ENCODE results near the gene CDC45. TPM values are rescaled to one million over a fixed set of nuclear protein-coding genes. Genes with fewer than 3 reads are reported as not detected.

CDC45 gene
- total and polyA plus RNA-seq, 11 donors = 0.15 to 3.1 (median 0.32) TPM; not detected in 4

DNA sequence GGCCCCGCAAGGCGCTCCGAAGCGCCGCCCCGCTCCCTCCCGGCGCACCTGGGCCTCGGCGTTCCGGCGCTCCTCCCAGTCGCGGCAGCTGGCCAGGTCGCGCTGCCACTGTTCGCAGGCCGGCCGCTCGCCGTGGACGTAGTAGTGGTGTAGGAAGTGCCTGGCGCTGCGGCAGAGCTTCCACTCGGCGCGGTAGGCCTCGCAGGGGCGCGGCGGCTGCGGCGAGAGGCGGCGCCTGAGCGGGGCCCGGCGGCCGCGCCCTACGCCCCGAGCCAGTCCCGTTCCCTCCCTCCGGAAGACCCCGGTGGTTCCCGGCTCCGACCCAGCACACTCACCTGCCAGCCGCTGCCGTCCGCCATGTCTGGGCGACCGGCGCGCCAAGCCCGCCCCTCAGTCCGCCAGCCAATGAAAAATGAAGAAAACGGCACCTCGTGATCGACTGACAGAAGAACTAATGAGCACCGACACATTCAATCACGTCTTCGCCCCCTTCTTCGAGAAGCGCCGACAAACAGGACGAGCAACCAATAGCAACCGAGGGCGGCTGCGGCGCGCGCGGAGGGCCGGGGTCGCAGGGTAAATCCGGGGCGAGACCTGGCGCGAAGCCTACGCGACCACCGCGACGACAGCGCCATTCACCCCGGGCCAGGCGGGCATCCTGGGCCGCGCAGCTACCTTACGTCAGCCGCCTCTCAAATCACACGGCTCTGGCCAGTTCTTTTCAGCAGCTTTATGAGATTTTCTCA lies 32.2 kb upstream of the CDC45 start, which contains the start of gene C22orf39:
TSS of gene C22orf39 (minus strand) at position 382 of the 746 bp plus-strand sequence. CDS start at position 359, 23 bp downstream.
- ATAC-seq (peak; percentile 84 to 97 (median 94)), DNase-seq (peak; percentile 91 to 92 (median 92))
- Histone ChIP-seq H3K27me3 (no peaks in the 10 kb centered on the region), H3K9me3 (no peaks in the 10 kb centered on the region), H3K4me1 (peaks cover 2 to 55% (median 33%) of the 10 kb centered on the region in 12 donors), H3K4me3 (peak within 1 kb of the TSS; percentile 73 to 99 (median 91)), H3K27ac (peak within 1 kb of the TSS; percentile 76 to 97 (median 91)), H3K36me3 (peaks cover 0 to 52% (median 40%) of the 10 kb centered on the region in 9 donors)
- 0 to 1% (median 0%) methylated on average over 44 to 92 of the region's 92 CpGs for WGBS, 4 donors
- intact Hi-C loops (cut with DNase I) = loop anchor here in 4 of 10 donors (1.0 to 10.0 kb wide), 4 partner anchors 15 to 153 kb away; partner anchors contain the start of genes MRPL40 (in 2 of the 4), CDC45 (in 1 of the 4), CLTCL1 (in 1 of the 4) and UFD1 (in 1 of the 4)
- peak in 1 of 2 donors; percentile 88 for TF ChIP-seq POLR2A (IDR thresholded peaks at IDR 0.05)
- TF ChIP-seq, protein P1, sequence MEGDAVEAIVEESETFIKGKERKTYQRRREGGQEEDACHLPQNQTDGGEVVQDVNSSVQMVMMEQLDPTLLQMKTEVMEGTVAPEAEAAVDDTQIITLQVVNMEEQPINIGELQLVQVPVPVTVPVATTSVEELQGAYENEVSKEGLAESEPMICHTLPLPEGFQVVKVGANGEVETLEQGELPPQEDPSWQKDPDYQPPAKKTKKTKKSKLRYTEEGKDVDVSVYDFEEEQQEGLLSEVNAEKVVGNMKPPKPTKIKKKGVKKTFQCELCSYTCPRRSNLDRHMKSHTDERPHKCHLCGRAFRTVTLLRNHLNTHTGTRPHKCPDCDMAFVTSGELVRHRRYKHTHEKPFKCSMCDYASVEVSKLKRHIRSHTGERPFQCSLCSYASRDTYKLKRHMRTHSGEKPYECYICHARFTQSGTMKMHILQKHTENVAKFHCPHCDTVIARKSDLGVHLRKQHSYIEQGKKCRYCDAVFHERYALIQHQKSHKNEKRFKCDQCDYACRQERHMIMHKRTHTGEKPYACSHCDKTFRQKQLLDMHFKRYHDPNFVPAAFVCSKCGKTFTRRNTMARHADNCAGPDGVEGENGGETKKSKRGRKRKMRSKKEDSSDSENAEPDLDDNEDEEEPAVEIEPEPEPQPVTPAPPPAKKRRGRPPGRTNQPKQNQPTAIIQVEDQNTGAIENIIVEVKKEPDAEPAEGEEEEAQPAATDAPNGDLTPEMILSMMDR (IDR thresholded peaks at IDR 0.05) = peak in 1 of 12 donors; percentile 7

DNA sequence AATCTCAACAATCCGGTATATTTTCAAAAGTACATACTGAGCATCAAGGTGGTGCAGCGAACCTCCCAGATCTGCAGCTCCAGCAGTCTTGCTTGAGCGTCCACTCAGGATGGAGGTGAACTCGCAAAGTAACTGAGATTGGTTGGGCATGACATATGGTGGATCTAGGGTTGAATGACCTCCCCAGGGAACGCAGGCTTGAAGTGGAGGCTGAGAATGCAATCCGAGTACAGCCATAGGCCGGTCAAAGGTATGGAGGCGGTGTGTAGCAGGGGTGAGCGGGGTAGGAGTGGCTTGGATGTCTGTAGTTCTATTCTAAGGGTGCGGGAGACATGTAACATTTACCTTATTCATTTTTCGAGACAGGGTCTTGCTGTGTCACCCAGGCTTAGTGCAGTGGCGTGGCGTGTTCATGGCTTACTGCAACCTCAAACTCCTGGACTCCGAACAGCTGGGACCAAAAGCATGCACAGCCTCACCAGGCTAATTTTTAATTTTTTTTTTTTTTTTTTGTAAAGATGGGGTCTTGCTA lies 31.6 kb upstream of the CDC45 start:
- intact Hi-C loops (cut with DNase I) = loop anchor here in 2 of 10 donors (2.0 to 10.0 kb wide), 2 partner anchors 29 to 153 kb away; partner anchors contain the start of gene CLTCL1 (in 1 of the 2)
- H3K36me3 ChIP-seq = peaks cover 0 to 54% (median 45%) of the 10 kb centered on the region in 9 donors

DNA sequence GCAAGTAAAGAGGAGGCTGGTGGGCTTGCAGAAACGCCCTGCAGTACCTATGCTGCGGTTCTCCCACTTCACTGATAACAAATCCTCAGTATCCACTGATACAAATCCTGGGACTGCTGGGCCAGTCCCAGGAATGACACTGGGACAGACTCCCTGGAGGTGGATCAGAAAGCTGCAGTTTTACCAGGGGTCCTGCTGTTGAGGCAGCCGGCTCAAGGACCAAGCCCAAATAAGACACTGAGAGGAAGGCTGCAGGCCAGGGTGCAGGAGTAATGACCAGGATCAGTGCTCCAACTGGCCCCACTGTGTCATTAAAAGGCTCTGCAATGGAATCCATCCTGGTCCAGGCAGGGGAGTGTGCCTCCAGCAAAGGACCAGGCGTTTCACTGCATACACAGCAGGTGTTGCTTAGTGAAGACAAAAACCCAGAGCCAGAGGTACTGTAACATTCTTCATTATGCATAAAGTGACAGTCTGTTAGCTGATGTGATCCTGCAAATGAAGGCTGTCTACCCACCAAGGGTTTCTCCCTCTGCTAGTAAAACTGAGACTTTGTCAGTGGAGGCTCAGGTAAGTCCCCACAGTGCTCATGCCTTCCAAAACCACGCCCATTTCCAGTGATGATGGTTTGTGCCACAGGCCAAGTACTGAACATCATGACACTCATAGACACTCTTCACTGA lies 30.8 kb upstream of the CDC45 start:
- no peak for DNase-seq
- no peak for ATAC-seq
- Histone ChIP-seq H3K27me3 (no peaks in the 10 kb centered on the region), H3K4me1 (peaks cover 2 to 46% (median 32%) of the 10 kb centered on the region in 12 donors), H3K4me3 (peak overlapping the region in 3 of 12 donors; percentile 89 to 97 (median 92)), H3K36me3 (peaks cover 0 to 54% (median 45%) of the 10 kb centered on the region in 9 donors), H3K9me3 (no peaks in the 10 kb centered on the region), H3K27ac (peak overlapping the region in 5 of 12 donors; percentile 86 to 97 (median 90))
- WGBS, 4 donors = 78 to 84% (median 81%) methylated on average over 5 of the region's 5 CpGs
- TF ChIP-seq, protein P1 (IDR thresholded peaks at IDR 0.05) = no peak
- no peak for TF ChIP-seq POLR2A (IDR thresholded peaks at IDR 0.05)
- intact Hi-C loops (cut with DNase I) = loop anchor here in 2 of 10 donors (2.0 to 10.0 kb wide), 2 partner anchors 28 to 154 kb away; partner anchors contain the start of gene CLTCL1 (in 1 of the 2)

More for the DNA sequence above, 31.6 kb upstream of the CDC45 start:
- TF ChIP-seq POLR2A (IDR thresholded peaks at IDR 0.05) = no peak
- TF ChIP-seq, protein P1 (IDR thresholded peaks at IDR 0.05) = no peak
- no peaks in the 10 kb centered on the region for H3K27me3 ChIP-seq
- peaks cover 2 to 48% (median 33%) of the 10 kb centered on the region in 12 donors for H3K4me1 ChIP-seq
- H3K4me3 ChIP-seq = peak overlapping the region; percentile 73 to 99 (median 91)
- H3K9me3 ChIP-seq = no peaks in the 10 kb centered on the region
- H3K27ac ChIP-seq = peak overlapping the region; percentile 76 to 97 (median 90)
- WGBS, 4 donors = 11 to 23% (median 16%) methylated on average over 12 to 14 of the region's 14 CpGs
- peak; percentile 29 to 53 (median 46) for ATAC-seq
- peak in 2 of 5 donors; percentile 19 to 40 for DNase-seq
